HG03460 (cell line): ENCODE results near the gene CHST14.
A peak's percentile ranks its signal among the peaks of the same experiment; 100 is the strongest.

Source experiments
- ATAC-seq: cut with Tn5 transposase; IDR thresholded peaks from one replicate; pipeline ENCODE4 v1.9.1; 2021; ENCODE audit not compliant: unreplicated experiment

Gene CHST14, protein sequence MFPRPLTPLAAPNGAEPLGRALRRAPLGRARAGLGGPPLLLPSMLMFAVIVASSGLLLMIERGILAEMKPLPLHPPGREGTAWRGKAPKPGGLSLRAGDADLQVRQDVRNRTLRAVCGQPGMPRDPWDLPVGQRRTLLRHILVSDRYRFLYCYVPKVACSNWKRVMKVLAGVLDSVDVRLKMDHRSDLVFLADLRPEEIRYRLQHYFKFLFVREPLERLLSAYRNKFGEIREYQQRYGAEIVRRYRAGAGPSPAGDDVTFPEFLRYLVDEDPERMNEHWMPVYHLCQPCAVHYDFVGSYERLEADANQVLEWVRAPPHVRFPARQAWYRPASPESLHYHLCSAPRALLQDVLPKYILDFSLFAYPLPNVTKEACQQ

DNA sequence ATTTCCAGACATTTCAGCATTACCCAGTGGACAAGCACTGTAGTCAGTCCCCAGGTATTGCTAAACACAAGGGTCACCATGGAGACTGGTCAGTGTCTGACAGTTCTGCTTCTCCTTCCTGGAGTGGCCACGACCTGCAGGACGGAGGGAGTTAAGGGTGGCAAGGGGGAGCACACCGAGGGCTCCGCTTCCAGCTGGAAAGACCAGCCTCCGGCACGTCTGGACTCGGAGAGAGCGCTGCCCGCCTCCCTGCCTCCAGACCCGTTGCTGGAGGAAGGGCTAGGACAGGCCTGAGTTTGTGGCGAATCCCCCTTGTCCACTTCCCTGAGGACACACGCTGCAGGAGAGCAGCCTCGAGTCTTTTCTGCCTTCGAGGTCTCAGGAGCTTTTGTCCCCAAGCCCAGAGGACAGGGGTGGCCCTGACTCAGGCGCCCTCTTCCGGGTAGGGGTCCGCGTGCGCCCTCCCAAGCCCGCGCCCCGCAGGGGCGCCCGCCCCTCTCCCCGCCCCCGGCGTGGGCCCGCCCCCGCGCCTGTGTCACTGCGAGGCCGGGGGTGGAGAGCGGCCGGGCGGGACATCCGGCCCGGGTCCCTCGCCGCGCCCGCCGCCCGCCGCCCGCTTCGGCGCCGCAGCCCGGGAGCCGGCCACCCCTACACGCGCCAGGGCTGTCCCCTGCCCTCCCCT is at the start of gene CHST14:
CHST14 (plus strand) TSS at position 562 of the 682 bp plus-strand sequence. CDS start 230 bp downstream, outside the sequence.
- ATAC-seq = peak; percentile 65

DNA sequence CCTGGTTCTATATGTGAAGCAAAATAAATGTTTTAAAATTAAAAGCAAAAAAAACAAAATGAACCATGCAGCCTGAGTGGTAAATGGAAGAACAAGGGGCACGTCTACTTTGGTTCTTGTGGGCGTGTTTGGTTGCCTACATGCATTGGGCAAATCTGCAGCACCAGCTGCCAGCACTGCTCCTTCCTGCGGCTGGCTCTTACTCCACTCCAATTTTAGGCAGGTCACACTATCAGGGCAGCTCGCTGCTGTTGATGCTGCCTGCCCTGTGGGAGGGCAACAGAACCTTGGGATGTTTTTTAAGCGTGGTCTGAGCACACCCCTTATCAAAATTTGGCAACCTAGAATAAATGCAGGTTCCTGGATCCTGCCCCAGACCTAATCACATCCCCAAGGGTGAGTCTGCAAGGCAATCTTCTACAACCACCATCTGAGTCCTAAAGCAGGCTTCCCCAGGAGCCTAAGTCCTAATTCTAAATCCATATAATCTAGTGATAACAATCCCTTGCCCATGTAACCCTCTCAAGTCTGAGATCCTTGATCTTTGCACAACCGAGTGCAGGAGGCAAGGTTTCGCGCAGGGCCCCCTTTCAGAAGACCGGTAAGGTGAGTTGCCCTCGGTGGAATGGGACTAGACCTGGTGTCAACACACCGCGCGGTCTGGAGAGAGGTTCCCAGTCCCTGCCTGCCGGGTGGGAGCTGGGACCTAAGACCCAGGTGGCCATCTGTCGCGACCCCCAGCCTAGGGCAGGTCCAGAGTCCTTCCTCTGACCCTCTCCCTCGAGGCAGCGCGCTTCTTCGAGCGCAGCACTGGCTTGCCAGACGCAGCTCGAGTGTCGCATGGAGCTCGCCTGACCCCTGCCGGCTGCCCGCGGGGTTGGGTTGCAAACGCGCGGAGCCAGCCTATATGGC is 49.3 kb upstream of the CHST14 start:
- peak; percentile 82 for ATAC-seq

DNA sequence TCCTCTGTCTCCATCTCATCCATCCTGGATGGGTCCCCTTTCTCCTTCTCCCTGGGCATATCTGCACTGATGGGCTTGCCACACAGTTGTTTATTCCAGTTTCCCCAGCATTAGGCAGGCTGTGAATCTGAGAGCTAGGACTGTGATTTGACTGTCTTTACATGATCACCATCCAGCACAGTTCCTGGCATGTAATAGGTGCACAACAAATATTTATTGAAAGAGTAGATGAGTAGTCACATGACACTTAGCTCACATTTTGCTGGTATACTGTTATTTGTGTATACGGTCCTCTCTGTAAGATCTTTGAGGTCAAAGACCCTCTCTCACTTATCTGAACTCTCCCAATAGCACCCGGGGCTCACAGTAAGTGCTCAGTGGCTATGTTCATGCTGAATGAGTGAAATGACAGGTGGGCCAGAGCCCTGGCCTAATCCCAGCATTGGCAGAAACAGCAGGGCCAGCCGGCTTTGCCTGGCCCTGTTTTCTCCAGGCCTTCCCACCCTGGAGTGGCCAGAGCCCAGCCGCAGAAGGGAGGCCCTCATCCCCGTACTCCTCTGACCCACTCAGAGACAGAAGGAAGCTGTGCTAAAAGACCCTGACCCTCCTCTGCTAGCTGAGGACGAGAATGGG is 46.2 kb upstream of the CHST14 start:
- no peak for ATAC-seq

DNA sequence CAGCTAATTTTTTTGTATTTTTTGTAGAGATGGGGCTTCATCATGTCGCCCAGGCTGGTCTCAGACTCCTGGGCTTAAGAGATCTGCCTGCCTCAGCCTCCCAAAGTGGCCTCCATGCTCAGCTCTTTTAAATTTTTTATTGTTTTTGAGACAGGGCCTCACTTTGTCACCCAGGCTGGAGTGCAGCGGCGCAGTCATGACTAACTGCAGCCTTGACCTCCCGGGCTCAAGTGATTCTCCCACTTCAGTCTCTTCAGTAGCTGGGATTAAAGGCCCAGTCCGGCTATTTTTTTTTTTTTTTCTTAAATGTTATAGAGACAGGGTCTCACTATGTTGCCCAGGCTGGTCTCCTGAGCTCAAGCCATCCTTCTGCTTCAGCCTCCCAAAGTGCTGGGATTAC is 45.1 kb upstream of the CHST14 start:
- no peak for ATAC-seq

DNA sequence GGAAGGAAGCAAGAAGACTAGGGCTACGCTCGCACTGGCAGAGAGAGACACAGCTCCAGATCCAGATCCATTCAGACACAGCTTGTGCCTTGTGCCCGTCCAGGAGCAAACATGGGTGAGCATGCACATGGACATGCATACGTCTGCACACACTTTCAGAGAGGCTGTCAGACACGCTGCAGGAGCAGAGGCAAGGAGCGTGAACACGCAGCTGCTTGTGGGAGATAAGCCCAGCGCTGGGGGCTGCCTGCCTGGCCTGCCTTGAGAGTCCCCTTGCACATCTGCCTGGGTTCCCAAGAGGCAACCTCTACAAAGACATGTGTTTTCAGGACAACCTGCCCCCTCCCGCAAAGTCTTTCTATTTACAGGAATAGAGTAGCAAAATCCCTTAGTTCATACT is 43.6 kb upstream of the CHST14 start:
- no peak for ATAC-seq

DNA sequence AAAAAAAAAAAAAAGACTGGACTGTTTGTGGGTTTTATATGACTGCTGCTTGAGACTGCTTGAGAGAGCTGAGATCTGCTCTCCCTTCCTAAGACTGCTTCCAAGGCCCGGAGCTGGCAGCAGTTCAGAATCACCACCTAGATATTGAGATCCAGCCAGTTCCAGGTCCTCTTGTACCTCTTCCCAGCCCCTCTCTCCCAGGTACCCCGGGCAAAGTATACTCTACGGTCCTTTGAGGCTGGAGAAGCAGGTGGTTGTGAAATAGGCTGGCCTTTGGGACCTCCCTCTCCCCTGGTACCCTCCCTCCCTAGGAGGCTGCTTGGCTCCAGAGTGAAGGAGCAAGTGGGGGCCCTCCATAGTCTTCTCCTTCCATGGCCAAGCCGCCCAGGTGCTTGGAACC is 42.6 kb upstream of the CHST14 start:
- no peak for ATAC-seq

DNA sequence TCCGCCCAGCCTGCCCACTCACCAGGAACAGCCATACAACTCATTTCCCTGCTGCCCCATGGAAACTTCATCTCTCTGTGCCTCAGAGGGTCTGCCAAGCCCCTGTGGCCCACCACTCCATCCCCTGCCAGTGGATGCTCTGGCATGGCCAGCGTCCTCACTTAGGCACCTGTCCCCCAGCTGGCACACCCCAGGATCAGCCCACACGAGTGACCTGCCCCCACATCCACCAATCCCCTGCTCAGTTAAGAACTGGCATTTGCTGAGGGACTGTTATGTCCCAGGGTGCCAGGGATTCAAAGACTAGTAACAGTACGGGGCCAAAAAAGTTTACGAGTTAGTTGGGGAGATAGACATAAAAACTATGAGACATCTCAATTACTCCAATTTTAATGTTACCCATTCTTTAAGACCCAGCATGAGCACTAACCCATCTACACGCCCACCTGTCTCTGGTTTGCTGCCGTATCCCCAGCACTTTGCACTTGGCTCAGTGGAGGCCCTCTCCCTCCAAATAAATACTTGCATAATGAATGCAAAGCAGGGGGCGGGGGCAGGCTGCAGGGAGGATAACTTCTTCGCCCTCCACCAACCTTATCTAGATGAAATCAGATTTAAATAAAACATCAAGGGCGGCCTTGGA is 41.6 kb upstream of the CHST14 start:
- no peak for ATAC-seq

DNA sequence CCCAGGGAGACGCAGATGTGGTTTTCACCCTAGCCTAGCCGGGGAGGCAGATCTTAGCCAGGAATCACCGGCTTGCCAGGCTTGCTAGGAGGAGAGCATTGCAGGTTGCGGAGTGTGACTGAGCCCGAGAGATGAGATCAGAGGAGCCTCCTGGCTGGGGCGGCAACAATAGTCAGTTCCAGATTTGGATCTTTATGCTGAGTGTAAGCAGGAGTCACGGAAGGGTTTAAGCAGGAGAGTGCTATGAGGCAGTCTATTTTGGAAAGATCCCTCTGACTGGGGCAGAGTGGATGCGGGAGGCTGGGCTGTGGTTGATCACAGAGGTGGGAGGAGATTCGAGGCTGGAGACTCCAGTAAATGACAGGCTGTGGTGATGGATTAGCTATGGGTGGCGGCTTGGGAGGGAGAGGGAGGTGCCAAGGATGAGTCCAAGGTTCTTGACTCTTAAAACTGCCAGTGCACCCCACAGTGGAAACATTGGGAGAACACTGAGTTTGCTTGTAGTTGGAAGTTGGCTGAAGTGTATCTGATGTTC is 40.4 kb upstream of the CHST14 start:
- ATAC-seq = no peak

DNA sequence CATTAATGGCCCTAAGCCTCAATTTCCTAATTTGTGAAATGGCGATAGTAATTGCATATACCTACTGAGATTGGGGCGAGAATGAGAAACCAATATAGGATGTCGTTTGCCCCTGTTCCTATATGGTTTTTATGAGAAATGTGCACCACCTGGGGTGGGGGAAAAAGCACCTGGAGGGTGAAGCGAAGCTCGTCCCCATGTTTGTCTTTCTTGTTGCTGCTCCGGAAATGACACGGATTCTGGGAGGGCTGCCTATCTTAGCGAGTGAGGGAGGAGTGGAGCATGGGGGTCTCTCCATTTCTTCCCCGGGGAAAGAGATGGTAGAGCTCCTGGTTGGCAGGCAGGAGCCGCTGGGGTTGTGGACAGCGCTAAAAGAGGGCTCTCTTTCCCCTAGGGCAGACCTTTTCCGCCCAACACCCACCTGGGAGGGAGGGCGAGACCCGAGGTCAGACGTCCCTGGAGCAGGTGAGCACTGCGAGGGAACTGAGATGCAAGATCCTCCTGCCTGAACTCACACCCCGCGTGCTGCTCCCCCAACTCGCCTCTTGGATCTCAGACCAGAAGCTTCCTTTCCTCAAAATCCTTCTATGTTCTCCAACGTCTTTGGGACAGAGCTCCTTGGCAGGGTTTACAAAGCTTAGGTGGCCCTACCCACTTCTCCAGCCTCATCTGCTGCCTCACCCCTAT is 35.6 kb upstream of the CHST14 start:
- no peak for ATAC-seq

DNA sequence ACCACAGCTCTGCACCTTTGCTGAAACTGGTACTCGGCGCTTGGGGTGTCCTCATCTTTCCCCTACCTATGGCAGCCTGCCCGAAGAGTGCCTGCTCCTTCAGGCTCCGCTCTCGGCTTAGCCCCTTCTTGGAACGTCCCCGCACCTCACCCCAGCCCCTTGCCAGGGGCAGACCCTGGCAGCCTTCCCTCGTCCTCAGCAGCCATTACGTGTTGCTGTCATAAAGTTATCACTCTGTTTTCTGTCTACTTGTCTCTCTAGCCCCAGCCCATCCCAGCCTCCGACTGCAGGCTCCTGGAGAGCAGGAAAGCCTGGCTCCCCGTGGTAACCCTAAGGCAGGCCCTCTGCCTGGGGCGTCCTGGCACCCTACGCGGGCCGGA is 35.1 kb upstream of the CHST14 start:
- no peak for ATAC-seq

DNA sequence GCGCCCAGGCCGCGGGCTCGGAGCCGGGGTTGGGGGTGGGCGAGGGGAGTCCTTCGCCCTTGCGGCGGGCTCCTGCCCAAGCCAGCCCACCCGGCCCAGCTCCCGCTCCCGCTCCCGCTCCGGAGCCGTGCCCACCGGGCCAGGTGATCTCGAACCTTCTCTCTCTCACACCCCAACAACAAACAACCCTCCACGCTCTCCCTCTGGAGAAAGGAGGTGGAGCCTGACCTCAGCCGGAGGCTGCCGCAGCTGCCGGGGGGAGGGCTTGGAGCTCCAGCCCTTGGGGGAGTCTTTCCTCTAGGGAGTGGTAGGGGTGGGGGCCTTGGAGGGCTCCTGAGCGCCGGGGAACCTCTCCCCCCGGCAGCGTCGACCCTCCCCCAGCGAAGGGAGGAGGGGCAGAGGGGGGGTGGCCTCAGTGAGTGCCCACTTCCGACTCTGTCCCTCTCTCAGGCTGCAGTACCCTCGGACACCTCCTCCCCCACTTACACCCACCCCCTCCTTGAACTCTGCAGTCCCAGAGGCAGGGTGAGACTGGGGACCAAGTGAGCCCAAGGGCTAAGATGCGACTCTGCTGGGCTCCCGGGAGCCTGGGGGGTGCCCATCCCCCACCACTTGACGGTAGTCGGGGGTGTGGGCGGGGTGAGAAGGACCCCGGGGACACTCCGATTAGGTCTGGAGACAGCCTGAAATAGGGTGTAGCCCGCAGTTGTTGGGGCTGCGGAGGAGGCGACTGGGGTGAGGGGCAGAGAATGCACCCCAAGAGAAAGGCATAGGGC is 34.5 kb upstream of the CHST14 start:
- ATAC-seq = no peak

DNA sequence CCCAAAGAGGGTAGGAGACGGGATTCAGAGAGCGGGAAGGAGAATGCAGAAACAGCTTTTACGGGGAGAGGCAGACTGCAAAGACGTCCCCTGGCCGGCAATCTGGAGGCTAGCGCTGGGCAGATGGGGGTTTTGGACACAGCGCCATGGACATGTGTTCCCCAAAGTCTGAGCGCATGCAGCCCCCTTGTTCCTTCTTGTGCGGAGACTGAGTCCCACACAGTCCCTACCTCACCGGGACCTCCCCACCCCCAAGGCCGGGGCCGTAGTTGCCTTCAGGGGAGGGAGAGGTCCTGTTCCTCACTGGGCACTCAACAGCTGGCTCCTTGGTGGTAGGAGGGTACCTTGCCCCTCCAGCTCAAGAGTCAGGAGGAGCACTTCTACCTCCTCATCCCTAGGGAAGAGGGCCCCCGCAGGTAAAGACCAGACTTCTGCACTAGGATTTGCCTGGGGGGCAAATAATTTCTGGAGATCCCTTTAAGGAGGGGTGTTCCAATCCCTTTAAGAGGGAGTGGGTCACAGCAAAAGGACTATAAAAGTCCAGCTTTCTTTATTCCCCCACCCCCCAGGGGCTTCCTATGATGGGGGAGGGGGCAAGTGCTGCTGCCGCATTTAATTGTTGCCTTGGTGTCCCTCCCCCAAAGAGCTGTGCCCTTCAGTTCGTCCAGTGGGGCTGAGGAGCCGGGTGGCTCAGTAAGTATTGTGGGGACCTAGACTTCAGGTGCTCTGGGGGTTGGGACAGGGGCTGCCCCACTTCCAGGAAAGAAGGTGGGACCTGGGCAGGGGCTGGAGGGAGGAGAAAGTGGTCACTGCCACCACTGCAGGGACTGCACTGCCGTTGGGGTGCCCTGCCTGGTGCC is 33.7 kb upstream of the CHST14 start:
- ATAC-seq = no peak

DNA sequence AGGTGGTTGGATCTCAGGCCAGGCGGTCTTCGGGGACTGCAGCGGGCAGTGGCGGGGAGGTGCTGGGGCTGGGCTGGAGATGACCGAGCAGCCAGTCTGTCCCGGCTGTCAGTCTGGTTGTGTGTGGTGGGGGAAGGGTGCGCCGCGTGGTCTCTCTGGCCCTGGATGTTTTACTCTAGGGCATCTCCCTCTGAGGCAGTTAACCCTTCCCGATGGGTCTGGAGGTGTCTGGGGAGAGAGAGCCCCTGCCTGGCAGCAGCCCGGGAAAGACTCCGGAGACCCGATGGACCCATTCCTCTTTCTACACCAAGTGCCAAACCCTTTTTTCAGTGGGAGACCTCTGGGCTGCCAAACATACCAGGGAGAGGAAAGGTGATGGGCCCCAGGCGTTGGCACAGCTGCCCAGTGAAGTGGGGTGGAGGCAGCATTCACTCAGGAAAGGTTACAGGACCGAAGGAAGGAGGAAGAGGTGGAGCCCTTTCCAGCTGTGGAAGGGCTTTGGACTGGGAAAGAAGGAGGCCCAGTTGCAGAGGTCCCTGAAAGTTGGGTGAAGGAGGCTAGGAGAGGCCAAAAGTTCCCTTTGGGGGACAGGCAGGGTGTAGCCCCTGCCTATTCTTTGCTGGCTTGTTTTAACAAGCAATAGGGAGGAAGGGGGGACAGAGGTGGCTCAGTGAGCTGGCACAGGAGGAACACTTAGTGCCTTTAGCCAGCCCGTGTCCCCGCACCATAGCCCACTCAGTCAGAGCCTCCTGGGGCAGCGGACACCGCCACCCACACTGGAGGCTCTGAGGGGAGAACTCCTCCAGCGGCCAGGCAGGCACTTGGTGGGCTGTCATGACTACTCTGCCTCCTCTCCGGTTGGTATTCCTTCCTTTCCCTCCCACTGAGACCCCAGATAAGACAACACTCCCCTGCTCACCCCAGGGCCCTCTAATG is 32.8 kb upstream of the CHST14 start:
- ATAC-seq = no peak

DNA sequence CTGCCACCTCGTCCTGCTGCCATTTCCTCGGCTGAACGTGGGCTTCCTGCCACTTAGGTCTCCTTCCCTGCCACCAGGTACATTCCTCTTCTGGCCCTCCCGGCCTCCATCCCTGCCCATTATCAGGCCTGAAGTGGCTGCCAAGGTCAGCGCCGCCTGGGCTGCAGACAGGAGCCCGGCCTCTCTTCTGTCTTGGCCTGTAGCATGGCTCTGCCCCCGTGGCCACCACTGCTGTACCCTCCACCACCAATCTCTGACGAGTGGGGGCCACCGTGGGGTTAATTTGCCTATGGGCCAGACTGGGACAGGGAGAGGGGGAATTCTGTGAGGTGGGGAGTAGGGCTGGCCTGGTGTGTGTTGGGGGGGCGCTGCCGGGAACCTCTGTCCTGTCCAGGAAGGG is 32.1 kb upstream of the CHST14 start:
- no peak for ATAC-seq

DNA sequence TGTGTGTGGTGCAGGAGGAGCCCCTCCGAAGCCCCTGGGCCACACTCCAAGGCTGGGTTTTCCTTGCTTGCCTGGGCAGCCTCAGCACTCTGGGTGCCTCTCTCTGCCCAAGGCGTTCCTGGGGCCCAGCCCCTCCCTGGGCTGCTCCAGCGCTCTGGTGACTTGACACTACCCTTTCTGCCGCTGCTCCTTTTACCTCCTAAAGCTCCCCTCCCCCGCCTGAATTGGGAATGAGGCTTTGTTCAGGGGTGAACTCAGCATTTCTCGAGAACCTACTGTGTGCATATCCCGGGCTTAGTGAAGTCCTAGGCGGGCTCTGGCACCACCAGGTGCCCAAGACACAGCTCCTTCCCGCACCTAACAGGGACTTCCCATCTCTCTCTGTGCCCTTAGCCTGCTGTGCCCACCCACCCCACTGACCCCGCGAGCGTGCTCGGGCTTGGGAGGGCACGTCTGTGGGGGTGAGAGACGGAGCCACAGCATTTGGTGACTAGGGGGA is 31.3 kb upstream of the CHST14 start:
- ATAC-seq = no peak

DNA sequence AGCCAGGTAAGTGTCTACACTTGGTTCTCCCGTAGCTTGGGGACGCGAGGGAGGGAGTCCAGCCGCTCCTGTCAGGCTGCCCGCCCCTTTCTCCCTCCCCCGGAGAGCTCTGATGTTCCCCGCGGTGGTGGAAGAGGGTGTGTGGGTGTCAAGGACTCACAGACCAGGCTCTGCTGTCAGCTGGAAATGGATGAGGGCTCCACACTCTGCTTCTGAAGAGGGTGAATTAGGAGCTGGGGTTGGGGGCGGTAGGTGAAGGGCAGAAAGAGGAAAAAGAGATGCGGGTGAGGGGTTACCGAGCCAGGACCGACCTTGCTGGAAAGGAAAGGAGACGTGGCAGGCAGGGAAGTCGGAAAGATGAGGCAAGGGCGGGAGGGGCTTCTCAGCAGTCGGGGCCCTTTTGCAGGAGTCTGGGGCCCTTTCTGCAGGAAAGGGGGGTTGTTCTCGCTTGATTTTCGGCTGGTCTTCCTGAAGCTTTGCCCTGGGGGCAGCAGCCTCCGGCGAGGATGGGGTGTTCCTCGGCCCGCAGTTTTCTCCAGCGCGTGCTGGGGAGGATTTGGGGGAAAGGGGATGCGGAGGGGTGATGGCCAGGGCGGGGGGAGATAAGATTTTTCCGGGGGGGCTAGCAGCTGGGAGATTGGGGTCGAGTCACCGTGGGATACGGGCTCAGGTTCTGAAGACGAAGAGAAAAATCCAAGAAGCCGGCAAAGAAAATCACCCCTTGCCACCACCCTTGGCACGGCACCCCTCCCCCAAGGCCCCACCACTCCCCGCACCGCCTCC is 30.6 kb upstream of the CHST14 start:
- ATAC-seq = no peak
